HepG2 (cell line): Measurements from ENCODE around the gene SIRT6. TPM values are rescaled to one million over a fixed set of nuclear protein-coding genes. Genes with fewer than 3 reads are reported as not detected.

Experiments
- CAMTA2 ChIP-seq: sonication (generic); formaldehyde crosslinking; IDR thresholded peaks from 2 replicates; pipeline ENCODE4 v1.4.0; 2020; ENCODE audit warnings: mild to moderate bottlenecking, missing genetic modification reagents, borderline replicate concordance
- DNMT3B ChIP-seq: conservative IDR thresholded peaks from 2 replicates; pipeline ENCODE4 v1.6.1; 2016; ENCODE audit warnings: missing biosample characterization, control low read depth
- FOXO1 ChIP-seq: sonication (generic); formaldehyde crosslinking; IDR thresholded peaks from 2 replicates; pipeline ENCODE4 v1.4.0; 2020; ENCODE audit warnings: missing genetic modification reagents
- MXI1 ChIP-seq: IDR thresholded peaks from 3 replicates; pipeline ENCODE4 v1.6.1; 2012; ENCODE audit warnings: low read depth, low read length, inconsistent platforms, borderline replicate concordance
- NR1H2 ChIP-seq: sonication (generic); formaldehyde crosslinking; IDR thresholded peaks from 2 replicates; pipeline ENCODE4 v1.8.1; 2022; ENCODE audit warnings: low read depth, missing genetic modification reagents, borderline replicate concordance
- RORA ChIP-seq: sonication (generic); formaldehyde crosslinking; IDR thresholded peaks from 2 replicates; pipeline ENCODE4 v1.5.0; 2020; ENCODE audit warnings: mild to moderate bottlenecking, missing genetic modification reagents, moderate library complexity
- SALL2 ChIP-seq: sonication (generic); formaldehyde crosslinking; IDR thresholded peaks from 2 replicates; pipeline ENCODE4 v1.8.1; 2023; ENCODE audit warnings: mild to moderate bottlenecking, missing genetic modification reagents, inconsistent platforms
- SAP130 ChIP-seq: IDR thresholded peaks from 2 replicates; pipeline ENCODE4 v1.6.1; 2016; ENCODE audit warnings: low read depth
- ZBTB21 ChIP-seq: sonication (generic); formaldehyde crosslinking; IDR thresholded peaks from 2 replicates; pipeline ENCODE4 v1.4.0; 2020; ENCODE audit warnings: missing genetic modification reagents
- ZBTB38 ChIP-seq: sonication (generic); formaldehyde crosslinking; IDR thresholded peaks from 2 replicates; pipeline ENCODE4 v1.5.1; 2020; ENCODE audit warnings: mild to moderate bottlenecking, missing genetic modification reagents
- ZBTB7B ChIP-seq: sonication (generic); formaldehyde crosslinking; IDR thresholded peaks from 2 replicates; pipeline ENCODE4 v1.4.0; 2020; ENCODE audit warnings: missing genetic modification reagents
- ZIK1 ChIP-seq: sonication (generic); formaldehyde crosslinking; IDR thresholded peaks from 2 replicates; pipeline ENCODE4 v1.5.0; 2020; ENCODE audit warnings: mild to moderate bottlenecking, low read depth, missing genetic modification reagents, borderline replicate concordance
- ZNF263 ChIP-seq: sonication (generic); formaldehyde crosslinking; IDR thresholded peaks from 2 replicates; pipeline ENCODE4 v1.4.0; 2020; ENCODE audit warnings: missing genetic modification reagents
- ZNF337 ChIP-seq: sonication (generic); formaldehyde crosslinking; IDR thresholded peaks from 2 replicates; pipeline ENCODE4 v1.5.1; 2020; ENCODE audit warnings: missing genetic modification reagents, low read depth, mild to moderate bottlenecking, borderline replicate concordance
- ZNF33B ChIP-seq: sonication (generic); formaldehyde crosslinking; IDR thresholded peaks from 2 replicates; pipeline ENCODE4 v1.5.1; 2020; ENCODE audit warnings: mild to moderate bottlenecking, missing genetic modification reagents
- ZNF773 ChIP-seq: sonication (generic); formaldehyde crosslinking; IDR thresholded peaks from 2 replicates; pipeline ENCODE4 v1.4.0; 2020; ENCODE audit warnings: missing genetic modification reagents, borderline replicate concordance
- ZNF883 ChIP-seq: sonication (generic); formaldehyde crosslinking; IDR thresholded peaks from 2 replicates; pipeline ENCODE4 v1.5.1; 2020; ENCODE audit warnings: mild to moderate bottlenecking, missing genetic modification reagents; ENCODE audit errors: not compliant biosample characterization
- polyA plus RNA-seq, 8 experiments: library from polyadenylated mRNA; depleted of rRNA in 3 of 8; stranded (reverse) in 7 of 8; unstranded in 1 of 8; fragments of >200 nt; fragmentation: Illumina TruSeq in 4 of 8; extraction: Trizol in 4 of 8; gene quantifications; 2 replicates each; pipeline versions ENCODE4 v1.2.1 to v1.2.3, GENCODE V29; 2011 to 2016; ENCODE audit warnings: low read depth in 4 of 8, missing spikeins in 1 of 8, mixed read lengths in 1 of 8; ENCODE audit not compliant: insufficient read depth in 1 of 8
- total RNA-seq, 5 experiments: library from RNA; depleted of rRNA; stranded (reverse); fragments of >200 nt; fragmentation: Illumina TruSeq; extraction: Trizol; gene quantifications; 2 replicates each; pipeline ENCODE4 v1.2.3, GENCODE V29; 2016; ENCODE audit warnings: low read depth in 1 of 5
- TF ChIP-seq, protein P1 (sequence below): sonication (generic); formaldehyde crosslinking; IDR thresholded peaks from 2 replicates; pipeline ENCODE4 v1.4.0; 2020; ENCODE audit warnings: missing genetic modification reagents, low read depth, mild to moderate bottlenecking, borderline replicate concordance
- TF ChIP-seq, protein P2 (sequence below): sonication (generic); formaldehyde crosslinking; IDR thresholded peaks from 2 replicates; pipeline ENCODE4 v1.5.1; 2020; ENCODE audit warnings: mild to moderate bottlenecking, missing genetic modification reagents, moderate library complexity
- TF ChIP-seq, protein P3 (sequence below): sonication (generic); formaldehyde crosslinking; IDR thresholded peaks from 2 replicates; pipeline ENCODE4 v1.4.0; 2020; ENCODE audit warnings: mild to moderate bottlenecking, low read depth, missing genetic modification reagents
- TF ChIP-seq, protein P4 (sequence below): sonication (generic); formaldehyde crosslinking; IDR thresholded peaks from 2 replicates; pipeline ENCODE4 v1.4.0; 2020; ENCODE audit warnings: missing genetic modification reagents, borderline replicate concordance

The SIRT6 gene
- total and polyA plus RNA-seq, 2 of the 13 experiments (the other 11 are each of a cell fraction or from before 2014, with no cell fraction given) = 11.0 to 18.4 TPM

DNA sequence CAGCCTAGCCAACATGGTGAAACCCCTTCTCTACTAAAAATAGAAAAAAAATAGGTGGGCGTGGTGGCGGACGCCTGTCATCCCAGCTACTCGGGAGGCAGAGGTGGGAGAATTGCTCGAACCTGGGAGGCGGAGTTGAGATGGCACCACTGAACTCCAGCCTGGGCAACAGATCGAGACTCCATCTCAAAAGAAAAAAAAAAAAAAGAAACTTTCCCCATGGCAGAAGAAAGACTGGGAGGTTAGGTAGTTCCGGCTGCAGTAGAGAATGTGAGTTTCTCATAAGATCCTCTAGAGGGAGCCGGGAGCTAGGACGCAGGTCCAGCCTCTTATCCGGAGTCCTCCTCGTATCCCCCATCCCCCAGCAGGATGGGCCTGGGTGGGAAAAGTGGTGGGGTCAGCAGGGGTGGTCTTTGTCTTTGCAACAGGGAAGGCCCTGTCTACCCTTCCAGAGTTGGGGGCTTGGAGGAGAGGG is 42.1 kb downstream of the SIRT6 start (continued):
- TF ChIP-seq ZNF33B (CRISPR knock-in tag) (0 out of 2 replicates have a peak, but pooled peaks have one; percentile 15), ZBTB38 (CRISPR knock-in tag) (no peak), ZBTB21 (CRISPR knock-in tag) (no peak), DNMT3B (no peak), SALL2 (CRISPR knock-in tag) (no peak), SAP130 (CRISPR knock-in tag) (0 out of 2 replicates have a peak, but pooled peaks have one; percentile 15), FOXO1 (CRISPR knock-in tag) (no peak), CAMTA2 (CRISPR knock-in tag) (no peak), ZBTB7B (0 out of 2 replicates have a peak, but pooled peaks have one; percentile 51), ZIK1 (no peak), ZNF883 (CRISPR knock-in tag) (no peak), RORA (CRISPR knock-in tag) (no peak), MXI1 (no peak), ZNF773 (CRISPR knock-in tag) (no peak), ZNF337 (CRISPR knock-in tag) (no peak), NR1H2 (CRISPR knock-in tag) (no peak), ZNF263 (CRISPR knock-in tag) (peak; percentile 91)
- TF ChIP-seq, protein P1, sequence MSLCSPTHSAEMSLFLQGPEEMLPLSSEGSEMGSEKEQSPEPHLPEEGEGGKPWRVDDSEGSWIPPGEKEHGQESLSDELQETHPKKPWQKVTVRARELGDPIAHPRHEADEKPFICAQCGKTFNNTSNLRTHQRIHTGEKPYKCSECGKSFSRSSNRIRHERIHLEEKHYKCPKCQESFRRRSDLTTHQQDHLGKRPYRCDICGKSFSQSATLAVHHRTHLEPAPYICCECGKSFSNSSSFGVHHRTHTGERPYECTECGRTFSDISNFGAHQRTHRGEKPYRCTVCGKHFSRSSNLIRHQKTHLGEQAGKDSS = no peak
- TF ChIP-seq, protein P2, sequence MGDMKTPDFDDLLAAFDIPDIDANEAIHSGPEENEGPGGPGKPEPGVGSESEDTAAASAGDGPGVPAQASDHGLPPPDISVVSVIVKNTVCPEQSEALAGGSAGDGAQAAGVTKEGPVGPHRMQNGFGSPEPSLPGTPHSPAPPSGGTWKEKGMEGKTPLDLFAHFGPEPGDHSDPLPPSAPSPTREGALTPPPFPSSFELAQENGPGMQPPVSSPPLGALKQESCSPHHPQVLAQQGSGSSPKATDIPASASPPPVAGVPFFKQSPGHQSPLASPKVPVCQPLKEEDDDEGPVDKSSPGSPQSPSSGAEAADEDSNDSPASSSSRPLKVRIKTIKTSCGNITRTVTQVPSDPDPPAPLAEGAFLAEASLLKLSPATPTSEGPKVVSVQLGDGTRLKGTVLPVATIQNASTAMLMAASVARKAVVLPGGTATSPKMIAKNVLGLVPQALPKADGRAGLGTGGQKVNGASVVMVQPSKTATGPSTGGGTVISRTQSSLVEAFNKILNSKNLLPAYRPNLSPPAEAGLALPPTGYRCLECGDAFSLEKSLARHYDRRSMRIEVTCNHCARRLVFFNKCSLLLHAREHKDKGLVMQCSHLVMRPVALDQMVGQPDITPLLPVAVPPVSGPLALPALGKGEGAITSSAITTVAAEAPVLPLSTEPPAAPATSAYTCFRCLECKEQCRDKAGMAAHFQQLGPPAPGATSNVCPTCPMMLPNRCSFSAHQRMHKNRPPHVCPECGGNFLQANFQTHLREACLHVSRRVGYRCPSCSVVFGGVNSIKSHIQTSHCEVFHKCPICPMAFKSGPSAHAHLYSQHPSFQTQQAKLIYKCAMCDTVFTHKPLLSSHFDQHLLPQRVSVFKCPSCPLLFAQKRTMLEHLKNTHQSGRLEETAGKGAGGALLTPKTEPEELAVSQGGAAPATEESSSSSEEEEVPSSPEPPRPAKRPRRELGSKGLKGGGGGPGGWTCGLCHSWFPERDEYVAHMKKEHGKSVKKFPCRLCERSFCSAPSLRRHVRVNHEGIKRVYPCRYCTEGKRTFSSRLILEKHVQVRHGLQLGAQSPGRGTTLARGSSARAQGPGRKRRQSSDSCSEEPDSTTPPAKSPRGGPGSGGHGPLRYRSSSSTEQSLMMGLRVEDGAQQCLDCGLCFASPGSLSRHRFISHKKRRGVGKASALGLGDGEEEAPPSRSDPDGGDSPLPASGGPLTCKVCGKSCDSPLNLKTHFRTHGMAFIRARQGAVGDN = no peak; the same call in 1 of the 2 replicates
- TF ChIP-seq, protein P3, sequence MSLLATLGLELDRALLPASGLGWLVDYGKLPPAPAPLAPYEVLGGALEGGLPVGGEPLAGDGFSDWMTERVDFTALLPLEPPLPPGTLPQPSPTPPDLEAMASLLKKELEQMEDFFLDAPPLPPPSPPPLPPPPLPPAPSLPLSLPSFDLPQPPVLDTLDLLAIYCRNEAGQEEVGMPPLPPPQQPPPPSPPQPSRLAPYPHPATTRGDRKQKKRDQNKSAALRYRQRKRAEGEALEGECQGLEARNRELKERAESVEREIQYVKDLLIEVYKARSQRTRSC = no peak
- TF ChIP-seq, protein P4, sequence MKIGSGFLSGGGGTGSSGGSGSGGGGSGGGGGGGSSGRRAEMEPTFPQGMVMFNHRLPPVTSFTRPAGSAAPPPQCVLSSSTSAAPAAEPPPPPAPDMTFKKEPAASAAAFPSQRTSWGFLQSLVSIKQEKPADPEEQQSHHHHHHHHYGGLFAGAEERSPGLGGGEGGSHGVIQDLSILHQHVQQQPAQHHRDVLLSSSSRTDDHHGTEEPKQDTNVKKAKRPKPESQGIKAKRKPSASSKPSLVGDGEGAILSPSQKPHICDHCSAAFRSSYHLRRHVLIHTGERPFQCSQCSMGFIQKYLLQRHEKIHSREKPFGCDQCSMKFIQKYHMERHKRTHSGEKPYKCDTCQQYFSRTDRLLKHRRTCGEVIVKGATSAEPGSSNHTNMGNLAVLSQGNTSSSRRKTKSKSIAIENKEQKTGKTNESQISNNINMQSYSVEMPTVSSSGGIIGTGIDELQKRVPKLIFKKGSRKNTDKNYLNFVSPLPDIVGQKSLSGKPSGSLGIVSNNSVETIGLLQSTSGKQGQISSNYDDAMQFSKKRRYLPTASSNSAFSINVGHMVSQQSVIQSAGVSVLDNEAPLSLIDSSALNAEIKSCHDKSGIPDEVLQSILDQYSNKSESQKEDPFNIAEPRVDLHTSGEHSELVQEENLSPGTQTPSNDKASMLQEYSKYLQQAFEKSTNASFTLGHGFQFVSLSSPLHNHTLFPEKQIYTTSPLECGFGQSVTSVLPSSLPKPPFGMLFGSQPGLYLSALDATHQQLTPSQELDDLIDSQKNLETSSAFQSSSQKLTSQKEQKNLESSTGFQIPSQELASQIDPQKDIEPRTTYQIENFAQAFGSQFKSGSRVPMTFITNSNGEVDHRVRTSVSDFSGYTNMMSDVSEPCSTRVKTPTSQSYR = peak; percentile 73
